Stimulated activated CD8-positive, alpha-beta memory T cell treated with anti-CD3 and anti-CD28 coated beads, Interleukin-2, amount 100 ng/mL, for 1 hour (primary cell): ENCODE data around the gene CFAP46.

Source experiments
- DNase-seq, 2 donors: peaks; one replicate each; pipeline ENCODE4 v3.0.0-alpha.2; 2020; ENCODE audit warnings: low read depth in 2 of 2

Gene CFAP46

GRCh38 chr10:132861884-132862461, 80.4 kb downstream of the CFAP46 start:
- DNase-seq = no peak

GRCh38 chr10:132861116-132861691, 81.2 kb downstream of the CFAP46 start:
- no peak for DNase-seq

GRCh38 chr10:132860532-132860931, 81.8 kb downstream of the CFAP46 start:
- no peak for DNase-seq

GRCh38 chr10:132859084-132859855, 83.1 kb downstream of the CFAP46 start:
- DNase-seq = no peak

- DNase-seq = no peak
Observed at GRCh38 chr10:132858121-132859081, 84.0 kb downstream of the CFAP46 start.

GRCh38 chr10:132856869-132857524, 85.4 kb downstream of the CFAP46 start:
- DNase-seq = no peak

GRCh38 chr10:132855889-132856288, 86.5 kb downstream of the CFAP46 start:
- no peak for DNase-seq

- DNase-seq = no peak
Observed at GRCh38 chr10:132851451-132851850, 90.9 kb downstream of the CFAP46 start.

- DNase-seq = no peak
Observed at GRCh38 chr10:132850896-132851295, 91.5 kb downstream of the CFAP46 start.

GRCh38 chr10:132850246-132850645, 92.1 kb downstream of the CFAP46 start:
- DNase-seq = no peak

- DNase-seq = no peak
Observed at GRCh38 chr10:132849546-132850031, 92.8 kb downstream of the CFAP46 start.

- no peak for DNase-seq
Observed at GRCh38 chr10:132848951-132849545, 93.3 kb downstream of the CFAP46 start.

GRCh38 chr10:132848291-132848701, 94.1 kb downstream of the CFAP46 start:
- DNase-seq = no peak

- DNase-seq = no peak
Observed at GRCh38 chr10:132847856-132848255, 94.5 kb downstream of the CFAP46 start.

- DNase-seq = no peak
Observed at GRCh38 chr10:132847416-132847777, 95.0 kb downstream of the CFAP46 start.

GRCh38 chr10:132846631-132847415, 95.5 kb downstream of the CFAP46 start:
- no peak for DNase-seq

- no peak for DNase-seq
Observed at GRCh38 chr10:132845780-132846595, 96.4 kb downstream of the CFAP46 start.

- no peak for DNase-seq
Observed at GRCh38 chr10:132845041-132845551, 97.3 kb downstream of the CFAP46 start.
